ENCODE measurements around the gene ARHGAP29. TPM values are rescaled to one million over a fixed set of nuclear protein-coding genes. Genes with fewer than 3 reads are reported as not detected.

ARHGAP29 gene
- total RNA-seq, 1 experiment from 2014 or later, result 137 TPM

- H2AFZ ChIP-seq, result no peak overlapping the region
- no peaks in the 10 kb centered on the region for H3K79me2 ChIP-seq (ENCODE audit: low read depth)
- peaks cover 3% of the 10 kb centered on the region; the same call in 1 of the 2 replicates for H3K9me3 ChIP-seq (ENCODE audit: insufficient read depth, low read depth)
- no peaks in the 10 kb centered on the region for H3F3A ChIP-seq (ENCODE audit: insufficient read depth, low read depth)
- peaks cover 25% of the 10 kb centered on the region for H3K4me1 ChIP-seq (replicated peaks; ENCODE audit: insufficient read depth)
- no peaks in the 10 kb centered on the region for H4K20me1 ChIP-seq (ENCODE audit: insufficient read depth)
- ChIA-PET POLR2A (ENCODE audit: unreplicated experiment) (no interaction called here), CTCF (no interaction called here)
- H3K9me2 ChIP-seq (ENCODE audit: insufficient read depth), result no peaks in the 10 kb centered on the region
- intact Hi-C loops (cut with micrococcal nuclease; ENCODE audit: unreplicated experiment), result no loop called here
- no peaks in the 10 kb centered on the region for H3K36me3 ChIP-seq (ENCODE audit: low read depth)
- H3K4me2 ChIP-seq, result no peak overlapping the region
- no peak overlapping the region for H3K27ac ChIP-seq
- TF ChIP-seq EZH2 (IDR thresholded peaks at IDR 0.05; ENCODE audit: low read depth), result no peak
- TF ChIP-seq CTCF (conservative IDR thresholded peaks at IDR 0.05), result no peak
- H3K27me3 ChIP-seq (ENCODE audit: insufficient read depth, low read depth), result no peaks in the 10 kb centered on the region
- BruUV-seq (replicated peaks), result no TSS peak
- no peak overlapping the region for H3K4me3 ChIP-seq
- peak in 1 of 2 experiments; percentile 32 for DNase-seq
Observed at GRCh38 chr1:94272388-94272787, 35.0 kb upstream of the ARHGAP29 start.

DNA sequence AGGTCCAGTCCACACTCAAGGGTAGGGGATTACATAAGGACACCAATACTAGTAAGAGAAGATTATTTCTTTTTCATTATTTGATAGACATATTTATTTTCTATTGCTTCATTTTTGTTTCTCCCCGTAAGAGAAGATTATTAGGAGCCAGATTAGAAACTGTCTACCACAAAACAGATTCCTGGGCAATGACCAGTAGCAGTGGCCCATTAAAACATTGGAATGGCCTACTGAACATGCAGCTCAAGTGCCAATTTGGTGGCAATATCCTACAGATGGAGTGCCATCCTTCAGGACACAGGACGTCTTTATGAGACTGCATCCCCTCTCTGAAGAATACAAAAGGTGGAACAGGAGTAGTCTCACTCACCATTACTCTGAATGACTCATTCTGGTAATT is 34.0 kb upstream of the ARHGAP29 start:
- DNase-seq, result no peak
- POLR2A ChIA-PET (ENCODE audit: unreplicated experiment), result interaction anchor here (0.5 kb wide), 1 partner anchor 43 kb away, joined by 3 read pairs; no protein-coding TSS in a partner anchor
- H3K79me2 ChIP-seq (ENCODE audit: low read depth), result no peaks in the 10 kb centered on the region

GRCh38 chr1:94270801-94271203 is 33.4 kb upstream of the ARHGAP29 start:
- no peaks in the 10 kb centered on the region for H3K79me2 ChIP-seq (ENCODE audit: low read depth)
- no peaks in the 10 kb centered on the region for H3K27me3 ChIP-seq (ENCODE audit: insufficient read depth, low read depth)
- BruUV-seq (replicated peaks), result no TSS peak
- TF ChIP-seq CTCF (conservative IDR thresholded peaks at IDR 0.05) (no peak), EZH2 (IDR thresholded peaks at IDR 0.05; ENCODE audit: low read depth) (no peak)
- H3K9me2 ChIP-seq (ENCODE audit: insufficient read depth), result no peaks in the 10 kb centered on the region
- DNase-seq, result peak; percentile 19 to 81
- no peaks in the 10 kb centered on the region for H3K36me3 ChIP-seq (ENCODE audit: low read depth)
- intact Hi-C loops (cut with micrococcal nuclease; ENCODE audit: unreplicated experiment), result no loop called here
- H3K4me1 ChIP-seq (replicated peaks; ENCODE audit: insufficient read depth), result peaks cover 39% of the 10 kb centered on the region
- peaks cover 3% of the 10 kb centered on the region; the same call in 1 of the 2 replicates for H3K9me3 ChIP-seq (ENCODE audit: insufficient read depth, low read depth)
- ChIA-PET POLR2A (ENCODE audit: unreplicated experiment) (interaction anchor here (0.6 to 0.7 kb wide), 2 partner anchors 59 to 65 kb away, joined by 3 to 6 read pairs; no protein-coding TSS in a partner anchor), CTCF (no interaction called here)
- peak overlapping the region; percentile 1; the same call in 1 of the 2 replicates for H2AFZ ChIP-seq
- peak overlapping the region; percentile 36 for H3K4me2 ChIP-seq
- H3K27ac ChIP-seq, result peak overlapping the region; percentile 65
- no peak overlapping the region for H3K4me3 ChIP-seq
- no peaks in the 10 kb centered on the region for H4K20me1 ChIP-seq (ENCODE audit: insufficient read depth)
- peaks cover 11% of the 10 kb centered on the region for H3F3A ChIP-seq (ENCODE audit: insufficient read depth, low read depth)

More for the DNA sequence above, 34.0 kb upstream of the ARHGAP29 start:
- H3K4me2 ChIP-seq, result no peak overlapping the region; the same call in 1 of the 2 replicates
- no peak overlapping the region for H2AFZ ChIP-seq
- H3K4me1 ChIP-seq (replicated peaks; ENCODE audit: insufficient read depth), result peaks cover 33% of the 10 kb centered on the region
- H3K27ac ChIP-seq, result peak overlapping the region; percentile 65
- H3K27me3 ChIP-seq (ENCODE audit: insufficient read depth, low read depth), result no peaks in the 10 kb centered on the region
- BruUV-seq (replicated peaks), result no TSS peak
- H3K9me2 ChIP-seq (ENCODE audit: insufficient read depth), result no peaks in the 10 kb centered on the region
- H3K36me3 ChIP-seq (ENCODE audit: low read depth), result no peaks in the 10 kb centered on the region
- peaks cover 3% of the 10 kb centered on the region; the same call in 1 of the 2 replicates for H3K9me3 ChIP-seq (ENCODE audit: insufficient read depth, low read depth)
- intact Hi-C loops (cut with micrococcal nuclease; ENCODE audit: unreplicated experiment), result no loop called here
- CTCF ChIA-PET, result no interaction called here
- H3K4me3 ChIP-seq, result no peak overlapping the region
- no peaks in the 10 kb centered on the region for H4K20me1 ChIP-seq (ENCODE audit: insufficient read depth)
- TF ChIP-seq EZH2 (IDR thresholded peaks at IDR 0.05; ENCODE audit: low read depth), result no peak
- TF ChIP-seq CTCF (conservative IDR thresholded peaks at IDR 0.05), result no peak
- peaks cover 6% of the 10 kb centered on the region for H3F3A ChIP-seq (ENCODE audit: insufficient read depth, low read depth)
